ENCODE measurements around the gene NUP160.
"Not testable (repeated sequence)": the region's sequence is repeated elsewhere in the genome, so short reads cannot be mapped to it uniquely, and the experiment has no call there.

The NUP160 gene

GRCh38 chr11:47742494-47742893 is 105.7 kb downstream of the NUP160 start:
- not testable (repeated sequence) for H3K27me3 ChIP-seq (ENCODE audit: control insufficient read depth, insufficient read depth, low read length); H3K4me1 ChIP-seq (ENCODE audit: control insufficient read depth, insufficient read depth, low read length); H3K4me3 ChIP-seq (ENCODE audit: low read depth, low read length); H3K9ac ChIP-seq (ENCODE audit: low read depth, low read length); H3K9me3 ChIP-seq (ENCODE audit: control insufficient read depth, insufficient read depth, low read length)
- peaks cover 49% of the 10 kb centered on the region for H3K36me3 ChIP-seq (ENCODE audit: control insufficient read depth, insufficient read depth, low read length)

DNA sequence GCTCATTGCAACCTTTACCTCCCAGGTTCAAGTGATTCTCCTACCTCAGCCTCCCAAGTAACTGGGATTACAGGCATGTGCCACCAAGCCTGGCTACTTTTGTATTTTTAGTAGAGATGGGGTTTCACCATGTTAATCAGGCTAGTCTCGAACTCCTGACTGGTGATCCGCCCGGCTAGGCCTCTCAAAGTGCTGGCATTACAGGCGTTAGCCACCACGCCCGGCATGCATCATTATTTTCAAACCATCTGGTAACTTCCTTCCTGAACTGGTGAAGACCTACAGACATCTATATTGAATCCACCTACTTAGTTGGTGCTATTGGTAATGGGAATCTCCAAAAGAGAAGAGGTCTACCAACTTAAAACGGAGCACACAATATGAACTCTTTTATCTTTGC is 110.3 kb downstream of the NUP160 start:
- peaks cover 40% of the 10 kb centered on the region for H3K36me3 ChIP-seq (ENCODE audit: control insufficient read depth, insufficient read depth, low read length)
- H3K9ac ChIP-seq (ENCODE audit: low read depth, low read length); H3K4me3 ChIP-seq (ENCODE audit: low read depth, low read length); H3K9me3 ChIP-seq (ENCODE audit: control insufficient read depth, insufficient read depth, low read length); H3K4me1 ChIP-seq (ENCODE audit: control insufficient read depth, insufficient read depth, low read length); H3K27me3 ChIP-seq (ENCODE audit: control insufficient read depth, insufficient read depth, low read length): not testable (repeated sequence)

DNA sequence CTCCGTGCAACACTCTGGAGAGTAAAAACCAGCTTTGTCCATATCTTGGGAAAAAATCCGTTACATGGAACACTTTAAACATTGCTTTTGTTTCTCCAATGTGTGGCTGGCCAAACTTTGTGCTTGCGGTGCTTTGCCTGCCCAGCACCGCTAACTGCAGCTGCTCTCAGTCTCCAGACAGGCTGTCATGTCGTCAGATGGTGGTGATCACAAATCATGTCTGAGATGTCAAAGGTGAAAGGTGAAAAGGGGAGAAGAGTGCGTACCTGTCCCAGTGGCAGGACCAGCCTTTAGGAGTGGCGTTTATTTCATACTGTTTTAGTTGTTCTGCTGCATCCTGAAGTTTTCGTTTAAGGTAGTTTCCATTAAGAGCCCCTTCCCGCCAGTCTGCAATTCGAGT is 115.9 kb downstream of the NUP160 start:
- H3K9ac ChIP-seq (ENCODE audit: low read depth, low read length): no peak overlapping the region
- H3K27me3 ChIP-seq (ENCODE audit: control insufficient read depth, insufficient read depth, low read length): no peaks in the 10 kb centered on the region
- peaks cover 37% of the 10 kb centered on the region for H3K36me3 ChIP-seq (ENCODE audit: control insufficient read depth, insufficient read depth, low read length)
- no peaks in the 10 kb centered on the region for H3K4me1 ChIP-seq (ENCODE audit: control insufficient read depth, insufficient read depth, low read length)
- no peaks in the 10 kb centered on the region for H3K9me3 ChIP-seq (ENCODE audit: control insufficient read depth, insufficient read depth, low read length)
- H3K4me3 ChIP-seq (ENCODE audit: low read depth, low read length): no peak overlapping the region

- H3K4me1 ChIP-seq (ENCODE audit: control insufficient read depth, insufficient read depth, low read length): no peaks in the 10 kb centered on the region
- H3K9me3 ChIP-seq (ENCODE audit: control insufficient read depth, insufficient read depth, low read length): no peaks in the 10 kb centered on the region
- H3K9ac ChIP-seq (ENCODE audit: low read depth, low read length): no peak overlapping the region
- no peak overlapping the region for H3K4me3 ChIP-seq (ENCODE audit: low read depth, low read length)
- H3K36me3 ChIP-seq (ENCODE audit: control insufficient read depth, insufficient read depth, low read length): peaks cover 33% of the 10 kb centered on the region
- no peaks in the 10 kb centered on the region for H3K27me3 ChIP-seq (ENCODE audit: control insufficient read depth, insufficient read depth, low read length)
Observed at GRCh38 chr11:47731475-47731874, 116.7 kb downstream of the NUP160 start.
